HG03469 (cell line): ENCODE measurements around the gene GAREM1.
"Not testable (repeated sequence)": the region's sequence is repeated elsewhere in the genome, so short reads cannot be mapped to it uniquely, and the experiment has no call there.

ENCODE experiments used
- ATAC-seq: cut with Tn5 transposase; IDR thresholded peaks from one replicate; pipeline ENCODE4 v1.9.1; 2021; ENCODE audit warnings: mild to moderate bottlenecking, moderate library complexity, moderate number of reproducible peaks; ENCODE audit not compliant: unreplicated experiment

GAREM1 gene

DNA sequence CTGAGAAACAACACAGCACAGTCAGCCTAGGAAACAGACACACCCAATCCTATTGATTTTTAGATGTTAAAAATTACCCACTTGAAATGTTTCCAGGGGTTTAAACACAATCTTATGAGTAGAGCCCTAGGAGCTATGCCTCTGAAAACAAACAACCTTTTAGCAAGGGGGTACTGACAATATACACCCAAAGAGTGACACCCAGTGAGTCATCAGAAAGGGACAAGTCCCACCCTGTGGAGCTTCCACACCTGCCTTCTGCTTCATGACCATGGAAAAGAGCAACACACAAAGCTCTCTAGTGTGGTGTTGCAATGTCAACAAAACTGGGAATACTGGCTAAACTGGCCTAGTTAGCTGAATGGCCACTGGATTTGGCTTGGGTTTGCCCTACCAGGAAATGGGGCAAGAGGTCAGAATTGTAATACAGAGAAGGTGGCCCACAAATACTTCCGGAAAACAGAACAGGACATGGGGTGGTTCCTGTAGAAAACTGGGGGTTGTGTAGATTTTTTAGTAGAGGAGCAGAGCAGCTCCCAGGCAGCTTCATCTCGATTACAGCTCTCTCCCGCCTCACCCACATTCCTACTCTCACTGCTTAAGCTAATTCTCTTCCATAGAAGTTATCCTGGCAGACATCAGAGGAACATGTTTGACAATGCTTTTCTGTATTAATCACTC lies 98.2 kb downstream of the GAREM1 start:
- ATAC-seq, result no peak

DNA sequence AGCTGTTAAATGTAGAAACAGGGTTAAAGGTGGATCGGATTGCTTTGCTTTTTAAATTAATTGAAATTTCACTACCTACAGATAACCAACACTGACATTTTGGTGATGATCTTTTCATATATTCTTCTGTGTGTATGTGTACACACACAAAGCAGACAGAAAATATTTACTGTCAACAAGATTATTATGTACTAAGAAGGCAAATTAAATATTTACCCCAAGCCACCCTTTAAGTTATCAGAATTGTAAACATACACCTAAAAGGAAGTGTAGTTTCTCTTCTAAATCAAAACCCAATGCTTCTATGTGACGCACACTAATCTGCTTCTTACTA lies 98.7 kb downstream of the GAREM1 start:
- ATAC-seq, result no peak

DNA sequence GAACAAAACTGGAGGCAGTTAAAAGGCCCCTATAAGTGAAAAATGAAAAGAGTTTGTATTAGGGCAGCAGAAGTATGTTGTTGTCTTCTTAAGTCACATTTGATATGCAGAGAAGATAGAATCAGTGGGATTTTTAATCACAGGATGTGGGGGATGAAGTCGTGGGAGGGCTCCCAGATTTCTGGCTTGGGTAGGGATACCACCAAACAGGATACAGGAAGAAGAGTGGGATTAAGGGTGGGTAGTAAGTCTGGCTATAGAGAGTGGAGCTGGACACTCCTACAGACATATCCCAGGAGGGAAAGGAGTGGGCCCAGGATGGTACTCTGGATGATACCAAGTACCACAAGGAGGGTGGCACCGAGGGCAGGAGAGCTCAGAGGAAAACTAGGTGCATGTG lies 99.3 kb downstream of the GAREM1 start:
- ATAC-seq, result no peak

DNA sequence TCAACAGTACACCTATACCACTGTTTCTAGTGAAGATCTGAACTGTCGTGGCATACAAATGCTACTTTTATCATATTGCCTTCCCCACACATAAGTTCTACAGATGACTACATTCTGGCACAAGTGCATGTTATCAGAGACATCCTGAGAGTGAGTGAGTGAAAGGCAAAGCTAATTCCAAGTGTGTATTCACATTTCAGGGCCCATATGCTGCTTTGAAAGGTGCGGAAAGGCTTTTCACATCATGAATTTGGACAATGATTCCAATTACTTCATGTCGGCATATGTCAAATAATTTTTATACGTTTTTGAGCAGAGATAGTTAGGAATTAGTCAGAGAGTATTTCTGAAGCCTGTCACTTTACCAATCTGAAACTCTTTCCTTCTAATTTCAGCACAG lies 101.7 kb downstream of the GAREM1 start:
- ATAC-seq, result no peak

DNA sequence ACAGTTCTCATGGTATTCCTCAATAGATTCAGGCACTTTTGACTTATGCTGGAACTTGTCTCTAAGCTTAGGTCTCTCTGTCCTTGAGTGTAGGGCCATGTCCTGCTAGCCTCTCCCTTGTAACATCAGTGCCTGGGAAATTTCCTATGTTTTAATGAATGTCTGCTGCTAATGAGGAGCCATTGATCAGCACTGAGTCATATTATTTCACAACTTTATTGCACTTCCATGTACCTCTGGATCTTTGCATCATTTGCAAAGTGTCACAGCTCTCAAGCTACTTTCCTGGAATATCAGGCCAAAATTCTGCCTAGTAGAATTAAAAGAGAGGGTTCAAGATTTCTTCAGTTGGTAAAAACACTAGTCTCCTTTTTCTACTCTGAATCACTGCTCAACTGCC lies 102.5 kb downstream of the GAREM1 start:
- ATAC-seq, result no peak

DNA sequence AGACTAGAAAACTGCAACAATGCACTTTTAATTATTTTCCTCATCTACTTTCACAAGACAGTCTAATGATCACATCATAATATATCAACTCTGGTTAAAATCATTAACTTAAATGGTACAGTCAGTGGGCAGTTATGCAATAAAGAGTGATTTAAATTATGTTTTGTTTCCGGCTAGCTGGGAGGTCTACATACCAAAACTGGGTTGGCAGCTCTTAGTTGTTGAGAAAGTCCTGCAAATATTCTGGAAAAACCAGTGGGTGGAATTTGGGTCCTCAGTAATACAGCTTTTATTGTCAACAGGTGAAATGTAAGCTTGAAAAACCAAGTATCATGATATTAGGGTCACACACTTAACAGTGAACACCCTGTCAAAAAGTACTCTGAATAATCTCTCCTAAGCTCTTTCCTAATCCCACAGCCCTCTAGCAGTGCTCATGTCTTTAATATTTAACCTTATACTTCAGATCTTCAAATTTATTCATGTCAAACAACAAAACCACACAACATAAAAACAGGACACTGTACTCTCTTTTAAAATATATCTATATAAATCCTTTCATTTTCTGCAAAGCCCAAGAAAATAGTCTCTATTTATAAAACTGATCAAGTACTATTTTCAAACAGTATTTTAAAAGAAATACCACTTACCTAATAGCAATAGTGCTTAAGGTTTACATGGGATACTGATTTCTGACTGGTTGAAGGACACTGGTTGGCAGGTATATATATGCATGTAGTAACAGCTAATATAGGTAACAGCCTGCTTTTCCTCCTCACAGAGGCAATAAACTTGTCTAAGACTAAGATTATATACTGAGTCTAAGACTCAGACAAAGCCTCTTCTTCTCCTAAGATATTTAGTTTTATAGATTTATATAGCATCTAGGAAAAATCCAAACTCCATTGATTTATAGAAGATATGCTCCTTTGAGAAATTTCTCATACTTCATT lies 103.8 kb downstream of the GAREM1 start:
- no peak for ATAC-seq

DNA sequence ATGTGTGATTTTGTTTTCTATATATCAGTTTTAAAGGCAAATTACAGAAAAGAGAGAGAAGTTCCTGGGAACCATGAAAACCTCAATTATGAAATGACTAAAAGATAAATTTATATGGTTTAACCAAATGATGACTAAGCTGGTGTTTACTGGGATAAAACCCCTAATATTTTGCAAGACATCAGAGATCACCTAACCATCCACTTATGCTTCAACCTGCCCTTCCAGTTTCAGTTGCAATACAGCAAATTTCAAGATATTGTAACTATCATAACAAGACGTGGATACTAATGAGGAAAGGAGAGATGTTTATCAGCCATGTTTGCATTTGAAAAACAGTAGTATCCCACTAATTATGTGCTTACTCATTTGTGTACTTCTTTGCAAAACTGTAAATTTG lies 108.2 kb downstream of the GAREM1 start:
- no peak for ATAC-seq

DNA sequence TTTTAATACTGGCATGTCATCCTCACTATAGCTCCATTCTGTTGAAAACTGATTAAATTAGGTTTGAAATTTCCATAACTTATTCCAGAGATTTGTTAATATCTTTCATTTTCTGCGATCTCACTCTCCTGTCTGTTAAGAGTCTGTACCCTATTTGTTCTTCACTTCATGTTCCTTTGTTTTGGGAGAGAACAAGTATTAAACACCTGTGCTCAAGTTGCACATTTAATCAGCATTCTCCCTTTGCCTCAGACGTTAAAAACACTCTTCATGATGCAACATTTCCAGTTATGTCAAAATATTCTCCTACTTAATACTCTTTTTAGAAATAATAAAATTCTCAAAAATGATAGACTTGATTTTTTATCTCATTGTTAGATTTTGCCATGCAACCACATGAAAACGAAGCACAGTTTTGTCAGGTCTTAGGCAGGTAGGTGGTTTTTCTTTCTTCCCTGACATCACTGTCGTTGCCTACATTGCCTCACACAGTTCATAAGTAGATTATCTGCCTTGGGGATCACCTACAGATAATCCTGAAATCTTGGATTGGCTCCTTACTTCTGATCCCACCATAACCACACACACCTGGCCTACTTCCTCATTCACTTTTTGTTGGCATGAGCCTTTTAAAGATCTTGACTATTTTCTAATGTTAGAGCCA lies 109.9 kb downstream of the GAREM1 start:
- no peak for ATAC-seq

DNA sequence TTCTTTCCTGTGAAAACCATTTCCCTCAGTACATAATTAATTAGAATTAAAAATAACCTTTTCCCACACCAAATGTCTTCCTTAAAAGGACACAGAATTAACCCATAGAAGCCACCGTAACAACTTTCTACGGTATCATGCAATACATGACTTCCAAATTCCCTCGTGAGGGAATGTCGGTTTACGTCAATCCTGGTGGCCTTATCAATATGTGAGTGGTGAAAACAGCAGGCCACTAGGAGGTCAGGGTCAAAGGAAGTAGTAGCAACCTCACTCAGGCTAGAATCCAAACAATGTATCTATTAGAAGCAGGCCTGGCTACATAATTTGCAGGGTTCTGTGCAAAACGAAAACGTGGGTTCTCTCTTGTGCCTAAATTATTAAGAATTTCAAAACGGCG lies 112.2 kb downstream of the GAREM1 start:
- no peak for ATAC-seq

DNA sequence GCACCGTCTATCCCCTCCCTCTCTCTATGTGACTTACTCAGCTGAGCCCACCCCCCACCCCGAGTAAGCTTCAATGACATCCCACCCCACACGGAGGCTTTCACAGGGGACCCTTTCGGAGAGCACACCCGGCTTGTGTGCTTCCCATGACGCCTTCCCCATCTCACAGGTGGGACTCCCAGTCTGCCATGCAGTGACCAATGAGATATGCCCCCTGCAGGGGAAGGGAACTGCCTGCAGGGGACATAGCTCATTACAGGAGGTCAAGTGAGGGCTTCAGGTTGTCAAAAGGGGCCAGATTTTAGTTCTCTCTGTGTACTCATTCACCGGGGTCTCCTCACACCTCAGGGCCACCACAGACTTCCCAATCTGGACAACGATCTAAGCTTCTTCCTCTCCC lies 112.6 kb downstream of the GAREM1 start:
- ATAC-seq, result no peak

DNA sequence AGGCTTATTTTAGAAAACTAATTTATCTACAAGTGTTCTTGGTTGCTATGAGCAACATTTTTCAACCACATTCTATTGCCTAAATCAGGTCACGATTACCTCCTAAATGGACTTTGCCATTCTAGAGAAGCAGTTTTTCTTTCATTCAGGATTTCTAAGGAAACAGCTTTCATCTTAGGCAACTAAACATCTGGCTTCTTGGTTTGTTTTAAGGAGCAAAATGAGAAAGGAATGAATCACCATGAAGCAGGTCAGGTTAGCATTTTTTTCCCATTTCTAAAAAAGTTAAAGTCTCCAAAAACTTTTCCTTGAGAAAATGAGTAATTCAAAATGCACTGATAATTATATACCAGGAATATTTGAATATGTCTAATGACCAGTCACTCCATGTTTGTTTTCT lies 114.8 kb downstream of the GAREM1 start:
- ATAC-seq, result no peak

DNA sequence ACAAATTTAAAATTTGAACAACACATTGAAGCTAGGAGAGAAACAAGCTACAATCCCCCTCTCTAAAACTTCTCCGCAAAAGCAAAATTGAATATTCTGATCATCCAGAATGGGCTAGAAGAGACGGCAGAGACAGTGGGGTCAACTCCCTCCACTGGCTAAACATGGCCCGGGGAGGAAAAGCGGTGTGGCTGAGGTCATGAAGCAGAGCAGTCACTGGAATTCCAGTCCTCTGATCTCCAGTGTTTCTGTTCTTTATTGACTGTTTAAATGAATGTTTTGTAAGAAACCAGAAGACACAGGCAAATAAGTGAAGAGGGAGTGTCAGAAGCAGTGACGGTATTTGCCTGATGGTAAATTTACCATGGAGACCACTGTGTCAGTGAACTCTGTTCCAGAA lies 116.2 kb downstream of the GAREM1 start:
- ATAC-seq, result no peak

DNA sequence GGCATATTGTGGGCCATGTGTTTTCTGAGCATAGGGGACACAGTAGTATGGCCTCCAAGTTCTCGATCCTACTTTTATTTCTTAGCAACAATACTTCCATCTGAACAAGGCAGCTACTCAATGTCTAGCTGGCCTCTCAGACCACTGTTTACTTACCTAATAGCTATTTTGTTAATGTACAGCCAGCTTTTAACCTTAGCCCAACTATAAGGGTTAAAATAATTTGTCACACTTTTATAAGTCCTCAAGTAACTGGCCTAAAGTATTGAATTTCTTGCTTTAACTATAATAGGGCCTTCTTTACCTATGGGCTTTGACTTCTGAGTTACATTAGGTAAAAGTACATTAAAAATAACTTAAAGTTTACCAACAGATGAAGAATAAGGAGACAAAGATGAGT lies 117.4 kb downstream of the GAREM1 start:
- no peak for ATAC-seq

DNA sequence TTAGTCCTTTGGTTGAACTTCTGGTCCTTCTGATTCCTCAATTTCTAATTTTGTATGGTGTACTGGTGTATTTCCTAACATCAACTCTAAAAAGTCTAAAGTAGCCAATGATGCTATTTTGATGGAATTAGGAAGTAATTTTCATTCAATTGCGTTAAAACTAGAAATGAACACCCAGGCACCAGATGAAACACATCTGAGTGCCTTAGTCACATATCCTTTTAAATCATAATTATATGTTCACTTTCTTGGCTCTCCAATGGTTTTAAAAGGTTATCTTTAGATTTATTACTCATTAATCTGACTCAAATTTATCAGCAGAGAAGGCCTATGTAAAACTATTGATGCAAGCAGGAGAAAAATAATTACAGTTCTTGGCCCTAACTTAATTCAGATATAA lies 119.7 kb downstream of the GAREM1 start:
- ATAC-seq, result no peak

DNA sequence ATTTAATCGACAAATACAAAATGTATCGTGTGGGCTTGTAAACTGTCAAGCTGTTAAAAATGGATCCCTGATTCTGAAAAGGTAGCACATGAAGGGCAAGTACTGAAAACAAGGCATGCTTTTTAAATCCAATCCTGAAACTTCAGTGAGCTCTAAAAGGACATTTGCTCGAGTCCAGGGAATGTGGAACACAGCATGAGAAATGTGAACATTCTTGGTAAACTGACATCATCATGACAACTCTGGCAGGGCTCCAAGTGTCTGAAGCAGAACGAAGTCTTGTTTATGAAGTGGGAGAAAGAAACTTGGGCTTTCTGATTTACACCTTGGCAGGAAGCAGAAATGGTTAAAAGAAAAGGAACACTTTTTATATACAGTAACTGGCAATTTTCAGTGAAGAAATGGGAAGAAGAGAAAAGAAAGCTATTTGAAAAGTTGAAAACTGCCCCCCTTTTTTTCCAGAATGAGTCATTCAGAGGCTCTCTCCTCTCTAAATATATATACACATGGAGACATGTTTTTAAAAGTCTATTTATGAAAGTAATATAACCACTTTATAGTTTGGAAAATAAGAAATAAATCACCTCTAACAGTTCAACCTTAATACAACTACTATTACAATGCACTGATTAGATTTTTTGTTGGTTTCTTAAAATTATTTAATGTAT lies 120.8 kb downstream of the GAREM1 start:
- ATAC-seq, result no peak

DNA sequence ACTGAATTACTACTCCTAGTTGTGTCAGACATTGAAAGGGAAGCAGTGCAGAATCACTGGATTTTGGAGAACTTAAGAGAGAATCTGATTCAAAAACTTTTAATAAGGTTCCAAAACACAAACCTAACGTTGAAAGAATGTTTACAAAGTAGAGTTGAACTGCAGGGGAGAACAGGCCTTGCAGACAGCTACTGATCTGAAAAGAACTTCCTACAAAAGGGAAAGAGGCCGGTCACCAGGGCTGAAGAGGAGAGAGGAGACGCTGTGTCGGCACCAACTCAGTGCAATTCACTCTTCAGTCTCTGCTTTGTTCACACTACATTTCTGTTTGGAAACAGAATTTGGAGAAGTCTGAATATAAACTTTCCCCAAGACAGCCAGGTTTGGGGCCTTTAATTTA lies 124.0 kb downstream of the GAREM1 start:
- no peak for ATAC-seq

DNA sequence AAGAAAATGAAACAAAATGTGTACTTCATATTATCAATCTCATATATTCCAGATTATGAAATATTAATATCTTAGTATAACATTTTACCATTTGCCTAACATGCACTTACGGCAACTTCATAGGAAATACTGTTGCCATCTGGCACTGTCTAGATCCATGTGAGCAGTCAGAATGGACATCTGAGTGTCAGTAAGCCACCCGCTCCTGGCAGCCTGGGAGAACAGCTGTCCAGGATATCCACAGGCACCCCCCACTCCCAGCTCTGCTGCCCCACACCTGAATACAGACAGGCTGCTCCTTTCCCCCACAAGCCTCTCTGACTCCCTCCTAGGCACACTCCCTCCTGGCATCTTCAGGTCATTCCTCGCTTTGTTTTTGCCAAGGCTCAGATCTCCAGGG lies 127.0 kb downstream of the GAREM1 start:
- no peak for ATAC-seq

DNA sequence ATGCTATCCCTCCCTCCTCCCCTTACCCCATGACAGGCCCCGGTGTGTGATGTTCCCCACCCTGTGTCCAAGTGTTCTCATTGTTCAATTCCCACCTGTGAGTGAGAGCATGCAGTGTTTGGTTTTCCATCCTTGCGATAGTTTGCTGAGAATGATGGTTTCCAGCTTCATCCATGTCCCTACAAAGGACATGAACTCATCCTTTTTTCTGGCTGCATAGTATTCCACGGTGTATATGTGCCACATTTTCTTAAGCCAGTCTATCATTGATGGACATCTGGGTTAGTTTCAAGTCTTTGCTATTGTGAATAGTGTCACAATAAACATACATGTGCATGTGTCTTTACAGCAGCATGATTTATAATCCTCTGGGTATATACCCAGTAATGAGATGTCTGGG lies 129.6 kb downstream of the GAREM1 start:
- ATAC-seq, result not testable (repeated sequence)

DNA sequence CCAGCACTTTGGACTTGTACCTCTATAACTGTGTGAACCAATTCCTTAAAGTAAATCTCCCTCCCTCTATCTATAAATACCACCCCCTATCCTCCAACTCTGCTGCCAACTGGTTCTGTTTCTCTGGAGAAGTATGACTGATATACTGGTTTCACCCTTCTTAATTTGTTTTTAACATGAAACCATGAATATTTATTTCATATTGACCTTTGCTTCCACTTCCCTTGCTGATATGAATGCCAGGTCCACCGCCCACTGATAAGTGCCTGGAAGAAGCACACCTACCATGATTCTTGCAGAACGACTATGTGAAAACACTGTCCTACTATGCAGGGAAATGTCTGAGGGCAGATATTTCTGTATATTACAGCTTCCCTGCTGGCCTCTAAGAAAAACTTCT lies 131.6 kb downstream of the GAREM1 start:
- no peak for ATAC-seq

DNA sequence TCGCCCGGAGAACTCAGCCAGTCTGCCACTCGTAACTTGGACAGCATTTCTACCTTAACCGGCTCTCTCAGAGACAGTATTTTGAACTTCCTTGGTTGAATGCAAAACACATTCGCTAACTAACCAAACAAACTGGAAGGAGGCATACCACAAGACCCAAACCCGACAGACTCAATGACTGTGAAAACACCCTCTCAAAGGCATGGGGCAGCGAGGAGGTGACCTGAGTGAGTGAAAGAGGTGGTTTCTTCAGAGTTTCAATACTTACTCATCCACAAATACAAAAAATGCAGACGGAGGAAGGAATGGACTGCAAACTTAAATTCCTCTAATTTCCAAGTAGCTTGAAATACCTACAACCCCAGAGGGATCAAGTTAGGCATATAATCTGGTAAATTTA lies 132.9 kb downstream of the GAREM1 start:
- no peak for ATAC-seq

DNA sequence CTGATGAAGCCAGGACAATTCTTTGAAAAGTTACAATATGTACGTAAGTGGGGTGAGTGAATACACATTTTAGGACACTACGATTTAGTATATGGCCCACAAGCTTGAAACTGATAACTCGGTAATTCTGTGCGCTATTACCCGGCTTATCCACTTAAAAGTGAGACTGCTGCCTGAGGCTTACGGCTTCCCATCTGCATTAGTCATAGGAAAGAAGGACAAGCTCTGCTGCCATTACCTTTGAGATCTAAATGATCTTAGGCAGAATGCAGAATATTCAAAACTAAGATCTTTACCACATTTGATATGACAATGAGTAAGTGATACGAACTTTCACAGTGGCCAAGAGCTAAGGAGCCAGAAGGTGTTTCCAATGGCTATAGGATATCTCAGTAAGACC lies 133.3 kb downstream of the GAREM1 start:
- ATAC-seq, result no peak
